Activated T-helper 2 cell treated with anti-CD3 and anti-CD28 coated beads, Interferon-gamma antibody, Interleukin-2, Interleukin-4, amounts not matched to agents 10 μg/mL and 5 μg/mL and 100 μg/mL, durations not matched to agents 14 hours and 24 hours and 36 hours (primary cell): ENCODE measurements around the gene JAM3. TPM values are rescaled to one million over a fixed set of nuclear protein-coding genes. Genes with fewer than 3 reads are reported as not detected.

ENCODE experiments used
- DNase-seq: peaks from one replicate; pipeline ENCODE4 v3.0.0; 2021; ENCODE audit warnings: low spot score
- H3K27ac Mint-ChIP-seq: one replicate; pipeline ENCODE4 v1.8.0; 2021; ENCODE audit warnings: mixed read lengths
- H3K27me3 Mint-ChIP-seq: one replicate; pipeline ENCODE4 v1.8.0; 2021; ENCODE audit warnings: low read depth, mixed read lengths
- H3K36me3 Mint-ChIP-seq: one replicate; pipeline ENCODE4 v1.8.0; 2021; ENCODE audit warnings: low read depth, mixed read lengths
- H3K4me1 Mint-ChIP-seq: one replicate; pipeline ENCODE4 v1.8.0; 2021; ENCODE audit warnings: low read depth, mixed read lengths
- H3K4me3 Mint-ChIP-seq: one replicate; pipeline ENCODE4 v1.8.0; 2021; ENCODE audit warnings: low read depth, mild to moderate bottlenecking, moderate library complexity, mixed read lengths
- H3K9me3 Mint-ChIP-seq: one replicate; pipeline ENCODE4 v1.8.0; 2021; ENCODE audit warnings: mixed read lengths
- intact Hi-C: fragments of 100-400 bp; cut with micrococcal nuclease; formaldehyde crosslinking; loops from one replicate; pipeline ENCODE4 v1.15.1; 2023
- total RNA-seq: library from RNA; stranded (reverse); gene quantifications from 2 replicates; pipeline ENCODE4 v1.2.3, GENCODE V29; 2022

JAM3 gene
- total RNA-seq, 1 donor from 2014 or later: 3.4 TPM

DNA sequence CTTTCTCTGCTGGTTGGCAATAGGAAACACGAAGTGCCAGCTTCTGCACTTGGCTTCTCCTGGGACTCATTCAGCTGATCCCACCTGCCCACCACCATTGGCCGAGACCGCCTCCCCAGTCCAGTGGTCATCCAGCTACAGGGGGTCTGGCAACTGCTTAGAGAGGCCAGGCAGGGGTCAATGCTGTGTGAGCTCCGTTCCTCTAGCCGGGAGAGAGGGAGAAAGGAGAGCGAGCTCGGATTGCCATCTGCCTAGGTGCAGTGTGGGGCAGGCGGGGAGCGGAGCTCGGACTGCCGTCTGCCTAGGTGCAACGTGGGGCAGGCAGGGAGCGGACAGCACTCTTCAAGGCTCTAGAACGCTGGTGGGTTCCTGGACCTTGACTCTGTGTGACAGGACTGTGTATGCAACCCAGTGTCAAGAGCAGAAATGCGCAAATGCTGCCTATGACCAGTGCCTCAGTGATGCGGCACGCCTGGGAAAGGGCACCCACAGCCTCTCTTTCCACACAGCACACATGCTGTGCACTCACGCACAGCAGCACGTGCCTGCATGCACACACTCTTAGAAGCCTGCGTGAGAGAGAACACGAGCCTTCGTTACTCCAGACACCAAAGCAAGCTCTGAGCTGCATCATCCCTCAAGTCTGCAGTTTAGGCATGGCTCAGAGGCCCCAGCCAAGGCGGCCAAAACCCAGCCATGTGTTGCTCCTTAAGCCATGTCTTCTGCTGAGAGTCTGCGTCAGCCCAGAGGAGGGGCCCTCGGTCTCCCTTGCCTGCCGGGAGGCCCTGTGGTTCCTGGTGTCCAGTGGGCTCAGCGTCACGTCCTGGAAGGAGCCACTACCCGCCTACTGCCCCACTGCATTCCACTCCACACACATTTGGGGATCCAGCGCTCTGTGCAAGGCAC, 26.8 kb upstream of the JAM3 start:
- no peak for DNase-seq
- Mint-ChIP-seq H3K36me3 (no peaks in the 10 kb centered on the region), H3K4me3 (no peak overlapping the region), H3K4me1 (peaks cover 8% of the 10 kb centered on the region), H3K27ac (no peak overlapping the region), H3K27me3 (peaks cover 1% of the 10 kb centered on the region), H3K9me3 (no peaks in the 10 kb centered on the region)
- intact Hi-C loops: no loop called here

DNA sequence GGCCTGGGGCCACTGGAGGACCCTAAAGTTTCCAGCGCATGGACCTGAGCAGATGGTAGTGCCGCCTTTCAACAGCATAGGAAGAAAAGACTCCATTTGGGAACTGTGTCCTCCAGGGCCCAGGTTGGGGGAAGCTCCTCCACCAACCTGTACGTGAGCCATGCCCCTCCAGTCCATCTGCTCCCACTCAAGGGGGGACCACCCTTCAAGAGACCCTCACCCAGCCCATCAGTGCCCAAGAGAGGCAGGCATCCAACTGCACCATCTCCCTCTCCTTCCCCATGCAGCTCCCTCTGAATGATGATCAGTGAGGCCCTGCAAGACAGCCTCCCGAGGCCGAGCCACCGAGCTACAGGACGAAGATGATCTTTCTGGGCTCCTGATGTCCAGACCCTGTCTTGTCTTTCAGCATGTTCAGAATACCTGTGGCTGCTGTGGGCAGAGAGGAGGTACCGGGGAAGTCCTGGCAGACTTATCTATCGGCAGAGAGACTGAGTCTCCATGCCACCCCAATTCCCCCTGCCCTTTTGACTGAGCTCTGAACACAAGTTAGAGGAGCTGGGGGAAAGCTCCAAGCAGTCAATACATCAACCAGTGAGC, 25.0 kb upstream of the JAM3 start:
- Mint-ChIP-seq H3K4me1 (peaks cover under 1% of the 10 kb centered on the region), H3K27ac (no peak overlapping the region), H3K27me3 (peaks cover 10% of the 10 kb centered on the region), H3K36me3 (no peaks in the 10 kb centered on the region), H3K4me3 (no peak overlapping the region), H3K9me3 (no peaks in the 10 kb centered on the region)
- no peak for DNase-seq
- intact Hi-C loops: no loop called here

DNA sequence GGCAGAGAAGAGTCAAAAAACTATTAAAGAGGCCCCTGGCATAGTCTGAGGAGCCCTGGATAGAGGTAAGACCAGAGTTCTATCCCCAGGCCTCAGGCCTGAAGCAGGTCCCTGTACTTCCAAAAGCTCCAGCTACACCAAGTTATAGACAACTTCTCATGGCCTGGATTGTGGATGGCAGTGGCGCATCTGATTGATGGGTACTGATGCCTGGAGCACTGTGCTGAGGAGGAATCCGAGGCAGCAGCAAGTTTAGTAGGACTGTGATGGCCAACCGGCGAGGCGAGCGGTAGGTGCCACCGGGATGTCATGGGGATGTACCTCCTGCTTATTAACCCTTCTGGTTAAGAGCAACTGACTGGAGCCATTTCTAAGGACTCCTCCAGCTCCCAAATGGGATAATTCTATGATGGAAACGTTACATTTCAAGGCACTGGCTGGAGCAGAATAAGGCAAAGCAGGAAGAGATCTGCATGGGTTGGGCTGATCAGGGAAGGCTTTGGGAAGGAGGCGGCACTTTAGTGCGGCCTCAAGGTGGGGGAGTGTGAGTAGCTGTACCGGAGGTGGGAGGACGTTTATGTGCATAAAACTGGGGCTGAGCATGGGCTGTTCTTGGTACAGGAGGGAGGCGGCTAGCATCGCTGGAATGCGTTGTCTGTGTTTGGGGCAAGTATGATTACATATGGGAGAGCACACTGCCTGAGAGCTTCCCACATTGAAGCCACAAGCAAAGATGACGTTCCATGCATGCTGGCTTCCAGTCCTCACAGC, 24.2 kb upstream of the JAM3 start:
- intact Hi-C loops: no loop called here
- H3K27ac Mint-ChIP-seq: no peak overlapping the region
- no peak overlapping the region for H3K4me3 Mint-ChIP-seq
- peaks cover 7% of the 10 kb centered on the region for H3K4me1 Mint-ChIP-seq
- H3K36me3 Mint-ChIP-seq: no peaks in the 10 kb centered on the region
- no peaks in the 10 kb centered on the region for H3K9me3 Mint-ChIP-seq
- H3K27me3 Mint-ChIP-seq: peaks cover 17% of the 10 kb centered on the region
- no peak for DNase-seq

DNA sequence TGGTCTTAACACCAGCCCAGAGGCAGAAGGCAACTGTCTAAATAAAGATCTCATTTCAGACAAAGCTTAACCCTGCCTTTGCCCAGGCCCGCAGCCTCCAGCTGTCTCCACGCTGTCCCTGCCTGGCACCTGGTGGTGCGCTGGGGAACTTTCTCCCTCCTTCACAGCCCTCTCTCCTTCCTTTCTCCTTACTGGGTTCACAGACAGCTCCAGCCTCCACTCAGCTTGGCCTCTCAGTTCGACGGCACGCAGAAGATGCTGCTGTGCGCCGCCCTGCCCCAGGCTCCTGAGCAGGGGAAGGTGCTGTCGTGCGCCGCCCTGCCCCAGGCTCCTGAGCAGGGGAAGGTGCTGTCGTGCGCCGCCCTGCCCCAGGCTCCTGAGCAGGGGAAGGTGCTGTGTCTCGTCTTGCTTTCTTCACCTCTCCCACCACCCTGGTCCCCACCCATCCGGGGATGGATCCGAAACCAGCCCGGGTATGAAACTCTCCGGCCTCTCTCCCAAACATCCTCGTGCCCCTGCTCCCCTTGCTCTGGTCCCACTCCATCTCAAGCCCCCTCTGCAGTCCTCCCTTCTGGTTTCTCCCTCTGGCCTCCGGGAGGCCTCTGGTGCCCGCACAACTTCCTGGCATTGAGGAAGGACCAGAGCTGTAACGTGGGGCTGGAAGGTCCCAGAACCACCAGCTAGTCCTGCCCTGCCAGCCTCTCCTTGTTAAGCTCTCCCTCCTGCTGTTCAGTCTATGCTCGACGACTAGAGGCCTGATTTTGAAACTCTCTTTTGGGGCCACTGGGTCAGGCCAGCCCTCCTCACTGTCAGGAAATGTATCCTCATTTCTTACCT, 22.9 kb upstream of the JAM3 start:
- Mint-ChIP-seq H3K27ac (no peak overlapping the region), H3K4me1 (peaks cover 7% of the 10 kb centered on the region), H3K4me3 (no peak overlapping the region), H3K27me3 (peaks cover 18% of the 10 kb centered on the region), H3K36me3 (no peaks in the 10 kb centered on the region), H3K9me3 (no peaks in the 10 kb centered on the region)
- no peak for DNase-seq
- intact Hi-C loops: no loop called here

DNA sequence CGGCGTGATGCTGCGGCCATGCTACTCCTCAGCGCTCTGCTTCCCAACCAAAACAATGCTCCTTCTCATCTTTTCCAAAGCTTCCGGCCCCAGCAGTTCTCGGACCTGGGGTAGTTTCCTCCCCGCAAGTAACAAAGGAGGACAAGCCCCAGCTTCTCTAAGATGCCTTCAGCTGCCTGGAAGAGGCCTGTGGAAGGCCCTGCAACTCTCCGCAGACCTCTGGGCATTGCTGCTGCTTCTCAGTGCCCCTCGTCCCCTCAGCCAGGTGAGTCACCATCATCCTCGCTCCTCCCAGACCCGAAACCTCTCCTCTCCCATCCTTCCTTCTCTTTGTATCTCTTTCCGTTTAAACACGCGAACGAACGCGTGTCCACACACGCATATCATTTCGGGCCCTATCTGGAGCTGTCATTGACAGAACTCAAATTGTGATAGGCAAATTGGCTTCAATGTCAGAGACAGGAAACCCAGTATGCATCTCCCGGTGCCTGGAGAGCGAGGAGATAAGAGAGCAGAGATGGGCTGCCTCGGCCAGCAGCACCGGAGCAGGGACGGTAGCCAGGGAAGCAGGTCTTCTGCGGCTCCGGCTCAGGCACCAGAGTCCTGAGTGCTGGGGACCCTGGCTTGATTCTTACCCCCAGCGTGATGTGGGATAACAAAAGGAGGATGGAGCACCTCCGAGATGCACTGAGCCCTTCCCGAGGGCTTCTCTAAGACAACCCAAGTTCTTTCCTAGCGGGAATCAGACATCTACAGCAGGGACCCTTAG, 22.0 kb upstream of the JAM3 start:
- Mint-ChIP-seq H3K4me1 (peaks cover 7% of the 10 kb centered on the region), H3K27ac (no peak overlapping the region), H3K4me3 (no peak overlapping the region), H3K9me3 (no peaks in the 10 kb centered on the region), H3K27me3 (peaks cover 18% of the 10 kb centered on the region), H3K36me3 (no peaks in the 10 kb centered on the region)
- intact Hi-C loops: no loop called here
- DNase-seq: no peak

DNA sequence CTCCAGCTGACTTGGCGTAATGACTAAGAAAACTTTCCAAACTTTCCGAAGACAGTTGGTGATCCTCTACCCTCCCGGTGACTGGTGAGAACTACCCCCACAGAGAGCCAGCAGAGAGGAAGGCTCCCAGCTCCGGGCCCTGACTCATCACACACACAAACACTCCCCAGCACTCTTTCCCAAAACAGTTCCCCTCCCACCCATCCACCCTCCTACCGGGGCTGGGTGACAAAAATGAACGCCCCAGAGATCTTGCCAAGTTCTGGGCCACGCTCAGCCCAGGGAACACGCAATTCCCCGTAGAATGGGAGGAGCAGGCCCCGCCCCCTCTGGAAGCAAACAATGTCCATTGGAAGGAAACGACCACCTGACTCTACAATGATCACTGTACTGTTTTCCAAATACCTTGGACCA, 21.3 kb upstream of the JAM3 start:
- H3K36me3 Mint-ChIP-seq: no peaks in the 10 kb centered on the region
- H3K4me1 Mint-ChIP-seq: peaks cover 9% of the 10 kb centered on the region
- DNase-seq: no peak
- H3K9me3 Mint-ChIP-seq: no peaks in the 10 kb centered on the region
- H3K27me3 Mint-ChIP-seq: peaks cover 18% of the 10 kb centered on the region
- no peak overlapping the region for H3K4me3 Mint-ChIP-seq
- intact Hi-C loops: no loop called here
- H3K27ac Mint-ChIP-seq: no peak overlapping the region

DNA sequence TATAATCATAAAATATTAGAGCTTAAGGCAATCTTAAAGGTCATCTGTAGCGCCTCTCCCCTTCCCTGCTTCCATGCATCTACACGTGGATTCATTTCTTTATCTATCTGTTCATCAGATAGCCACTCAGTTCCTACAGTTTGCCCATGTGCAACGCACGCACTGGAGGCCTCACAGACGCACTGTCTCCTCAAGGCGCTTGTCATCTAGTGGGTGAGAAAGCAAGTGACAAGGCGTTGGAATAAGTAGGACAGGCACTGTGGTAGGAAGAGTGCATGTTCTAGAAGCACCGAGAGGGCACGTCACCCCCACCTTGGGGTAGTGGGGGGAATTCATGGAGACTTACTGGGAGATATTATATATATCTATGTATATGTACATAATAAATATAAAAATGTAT, 20.8 kb upstream of the JAM3 start:
- no peak overlapping the region for H3K27ac Mint-ChIP-seq
- no peak overlapping the region for H3K4me3 Mint-ChIP-seq
- intact Hi-C loops: no loop called here
- no peaks in the 10 kb centered on the region for H3K9me3 Mint-ChIP-seq
- H3K36me3 Mint-ChIP-seq: no peaks in the 10 kb centered on the region
- peaks cover 11% of the 10 kb centered on the region for H3K4me1 Mint-ChIP-seq
- DNase-seq: no peak
- peaks cover 18% of the 10 kb centered on the region for H3K27me3 Mint-ChIP-seq

DNA sequence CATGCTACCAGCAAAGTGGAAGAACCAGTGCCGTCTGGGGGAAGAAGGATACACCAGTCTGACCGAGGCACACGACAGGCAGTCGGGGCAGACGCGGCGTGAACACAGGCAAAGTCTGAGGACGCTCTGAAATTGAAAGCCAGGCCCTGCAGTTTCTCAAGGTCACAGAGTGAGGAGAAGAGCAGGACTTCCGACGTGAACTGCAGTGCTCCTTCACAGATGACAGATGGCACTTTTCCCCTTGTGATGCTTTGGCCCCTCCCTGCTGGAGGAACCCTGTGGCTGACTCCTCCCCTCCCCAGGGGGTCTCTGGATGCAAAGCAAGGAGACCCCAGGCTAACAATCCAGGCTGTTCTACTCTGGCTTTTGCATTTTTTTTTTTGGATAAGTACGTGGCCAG, 19.6 kb upstream of the JAM3 start:
- H3K36me3 Mint-ChIP-seq: no peaks in the 10 kb centered on the region
- peaks cover 18% of the 10 kb centered on the region for H3K27me3 Mint-ChIP-seq
- no peak overlapping the region for H3K4me3 Mint-ChIP-seq
- no peaks in the 10 kb centered on the region for H3K9me3 Mint-ChIP-seq
- peaks cover 11% of the 10 kb centered on the region for H3K4me1 Mint-ChIP-seq
- no peak for DNase-seq
- H3K27ac Mint-ChIP-seq: no peak overlapping the region
- intact Hi-C loops: no loop called here

DNA sequence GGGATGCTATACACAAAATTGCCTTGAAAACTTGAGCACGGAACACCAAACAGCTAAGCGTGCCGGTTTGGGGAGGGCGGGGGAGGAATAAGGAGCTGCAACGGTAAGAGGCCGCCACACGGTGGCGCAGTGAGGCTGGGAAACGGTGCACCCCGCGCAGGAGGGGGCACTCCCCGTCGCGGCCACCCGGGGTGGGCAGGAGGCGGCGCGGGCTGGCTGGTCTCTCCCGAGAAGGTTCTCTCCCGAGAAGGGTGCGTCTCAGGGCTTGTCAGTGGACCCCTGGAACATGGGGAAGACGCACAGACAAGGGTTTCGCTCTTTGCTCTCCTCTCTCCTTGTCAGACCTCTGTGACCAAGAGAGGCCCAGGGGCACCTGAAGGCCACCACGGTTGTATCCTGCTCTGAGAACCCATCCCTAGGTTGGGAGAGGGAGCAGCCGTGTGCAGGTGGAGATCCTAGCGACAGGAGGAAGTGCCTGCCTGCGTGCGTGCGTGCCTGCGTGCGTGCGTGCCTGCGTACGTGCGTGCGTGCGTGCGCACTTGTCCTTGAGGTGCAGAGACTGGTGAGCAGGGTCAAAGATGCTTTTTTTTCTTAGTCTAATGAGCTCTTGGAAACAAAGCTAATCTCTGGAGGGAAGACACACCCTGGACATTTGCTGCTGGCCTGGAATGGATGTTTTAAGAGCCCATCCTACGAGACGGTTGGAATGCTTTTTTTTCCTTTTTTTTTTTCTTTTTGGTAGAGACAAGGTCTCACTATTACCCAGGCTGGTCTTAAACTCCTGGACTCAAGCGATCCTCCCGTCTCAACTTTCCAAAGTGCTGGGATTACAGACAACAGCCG, 18.1 kb upstream of the JAM3 start:
- H3K9me3 Mint-ChIP-seq: no peaks in the 10 kb centered on the region
- H3K27me3 Mint-ChIP-seq: peaks cover 18% of the 10 kb centered on the region
- intact Hi-C loops: loop anchor here (1.0 to 2.0 kb wide), 3 partner anchors 48 to 124 kb away; no protein-coding TSS in a partner anchor
- DNase-seq: peak; percentile 66
- H3K4me1 Mint-ChIP-seq: peaks cover 11% of the 10 kb centered on the region
- H3K4me3 Mint-ChIP-seq: no peak overlapping the region
- no peaks in the 10 kb centered on the region for H3K36me3 Mint-ChIP-seq
- H3K27ac Mint-ChIP-seq: no peak overlapping the region

DNA sequence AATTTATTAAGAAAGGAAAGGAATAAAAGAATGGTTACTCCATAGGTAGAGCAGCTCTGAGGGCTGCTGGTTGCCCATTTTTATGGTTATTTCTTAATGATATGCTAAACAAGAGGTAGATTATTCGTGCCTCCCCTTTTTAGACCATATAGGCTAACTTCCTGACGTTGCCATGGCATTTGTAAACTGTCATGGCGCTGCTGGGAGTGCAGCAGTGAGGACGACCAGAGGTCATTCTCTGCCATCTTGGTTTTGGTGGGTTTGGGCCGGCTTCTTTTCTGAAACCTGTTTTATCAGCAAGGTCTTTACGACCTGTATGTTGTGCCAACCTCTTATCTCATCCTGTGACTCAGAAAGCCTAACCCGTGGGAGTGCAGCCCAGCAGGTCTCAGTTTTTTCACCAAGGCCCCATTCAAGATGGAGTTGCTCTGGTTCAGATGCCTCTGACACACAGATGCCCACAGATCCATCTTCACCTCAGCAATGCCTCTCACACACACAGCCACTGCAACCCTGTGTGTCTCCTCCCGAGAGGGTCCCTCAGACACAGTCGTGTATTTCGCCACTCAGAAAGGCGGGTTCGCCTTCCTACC, 16.4 kb upstream of the JAM3 start:
- peaks cover 18% of the 10 kb centered on the region for H3K27me3 Mint-ChIP-seq
- no peaks in the 10 kb centered on the region for H3K9me3 Mint-ChIP-seq
- H3K4me3 Mint-ChIP-seq: no peak overlapping the region
- H3K27ac Mint-ChIP-seq: no peak overlapping the region
- H3K4me1 Mint-ChIP-seq: peaks cover 15% of the 10 kb centered on the region
- no peak for DNase-seq
- intact Hi-C loops: no loop called here
- no peaks in the 10 kb centered on the region for H3K36me3 Mint-ChIP-seq
